ENCODE results near the gene DUSP22.

DUSP22 gene

DNA sequence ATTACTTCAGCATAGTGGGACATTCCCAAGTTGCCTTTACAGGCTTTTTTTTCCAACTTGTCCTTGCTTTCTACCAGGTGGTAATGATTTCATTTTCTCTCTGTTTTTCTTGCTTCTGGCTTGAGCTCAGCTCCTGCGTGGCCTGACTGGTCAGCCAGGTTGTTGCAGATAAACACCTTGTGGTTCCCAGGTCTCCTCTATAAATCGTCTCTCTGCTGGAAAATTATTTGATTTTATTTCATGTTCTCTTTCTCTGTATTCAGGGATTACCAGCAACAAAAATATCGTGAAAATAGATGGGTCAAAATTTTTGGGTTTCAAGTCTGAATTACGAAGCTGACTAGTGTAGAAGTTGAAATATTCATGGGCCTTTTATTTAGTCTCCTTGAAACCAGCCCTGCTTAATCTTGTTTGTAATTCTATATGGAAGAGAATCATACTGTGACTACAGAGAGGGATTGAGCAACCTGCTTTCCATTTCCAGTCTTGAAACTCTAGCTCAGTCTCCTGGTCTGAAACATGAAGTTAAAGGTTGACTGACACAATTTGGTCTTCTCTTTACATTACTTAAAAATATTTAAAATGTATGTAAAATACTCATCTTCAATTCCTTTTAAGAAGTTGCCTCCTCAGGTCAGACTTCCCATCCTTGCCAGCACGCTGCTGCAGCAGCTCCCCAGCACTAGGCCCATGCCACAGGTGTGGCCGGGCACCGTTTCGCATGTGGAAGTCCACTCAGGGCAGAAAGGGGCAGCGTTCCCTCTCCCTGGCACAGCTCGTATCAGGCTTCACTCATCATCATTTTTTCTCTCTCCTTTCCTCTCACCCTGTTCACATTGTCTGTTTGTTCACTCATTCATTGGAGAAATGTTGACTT lies 7.1 kb downstream of the DUSP22 start:
- Histone ChIP-seq H3K4me3 (ENCODE audit: low read depth in 1 of 2, low read length in 2 of 2) (no peak overlapping the region), H3K27ac (ENCODE audit: low read length) (no peak overlapping the region), H3K4me2 (ENCODE audit: insufficient read depth, low read length) (no peak overlapping the region), H3K36me3 (ENCODE audit: insufficient read depth, low read length) (no peaks in the 10 kb centered on the region), H3K9me3 (ENCODE audit: insufficient read depth, low read length, severe bottlenecking) (no peaks in the 10 kb centered on the region), H2AFZ (ENCODE audit: low read depth, low read length) (no peak overlapping the region), H3K27me3 (ENCODE audit: insufficient read depth, low read length, poor library complexity) (no peaks in the 10 kb centered on the region), H4K20me1 (ENCODE audit: insufficient read depth, low read length) (peaks cover 3% of the 10 kb centered on the region; the same call in 1 of the 2 replicates), H3K9ac (ENCODE audit: low read depth, low read length) (no peak overlapping the region), H3K79me2 (ENCODE audit: insufficient read depth, low read length) (no peaks in the 10 kb centered on the region), H3K4me1 (ENCODE audit: insufficient read depth, low read length) (peaks cover 6% of the 10 kb centered on the region; the same call in 1 of the 2 replicates)
- DNase-seq (no peak), ATAC-seq (ENCODE audit: insufficient read depth, low read depth) (no peak)
- TF ChIP-seq, protein P1, sequence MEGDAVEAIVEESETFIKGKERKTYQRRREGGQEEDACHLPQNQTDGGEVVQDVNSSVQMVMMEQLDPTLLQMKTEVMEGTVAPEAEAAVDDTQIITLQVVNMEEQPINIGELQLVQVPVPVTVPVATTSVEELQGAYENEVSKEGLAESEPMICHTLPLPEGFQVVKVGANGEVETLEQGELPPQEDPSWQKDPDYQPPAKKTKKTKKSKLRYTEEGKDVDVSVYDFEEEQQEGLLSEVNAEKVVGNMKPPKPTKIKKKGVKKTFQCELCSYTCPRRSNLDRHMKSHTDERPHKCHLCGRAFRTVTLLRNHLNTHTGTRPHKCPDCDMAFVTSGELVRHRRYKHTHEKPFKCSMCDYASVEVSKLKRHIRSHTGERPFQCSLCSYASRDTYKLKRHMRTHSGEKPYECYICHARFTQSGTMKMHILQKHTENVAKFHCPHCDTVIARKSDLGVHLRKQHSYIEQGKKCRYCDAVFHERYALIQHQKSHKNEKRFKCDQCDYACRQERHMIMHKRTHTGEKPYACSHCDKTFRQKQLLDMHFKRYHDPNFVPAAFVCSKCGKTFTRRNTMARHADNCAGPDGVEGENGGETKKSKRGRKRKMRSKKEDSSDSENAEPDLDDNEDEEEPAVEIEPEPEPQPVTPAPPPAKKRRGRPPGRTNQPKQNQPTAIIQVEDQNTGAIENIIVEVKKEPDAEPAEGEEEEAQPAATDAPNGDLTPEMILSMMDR (IDR thresholded peaks at IDR 0.05; ENCODE audit: borderline replicate concordance, extremely low read depth, low read length, poor library complexity, severe bottlenecking), result no peak
- TF ChIP-seq EZH2 (IDR thresholded peaks at IDR 0.05; ENCODE audit: borderline replicate concordance, low read depth, low read length, severe bottlenecking), result no peak

GRCh38 chr6:300026-300425 lies 7.7 kb downstream of the DUSP22 start:
- Histone ChIP-seq H2AFZ (ENCODE audit: low read depth, low read length) (no peak overlapping the region), H3K27ac (ENCODE audit: low read length) (no peak overlapping the region), H3K4me3 (ENCODE audit: low read depth in 1 of 2, low read length in 2 of 2) (no peak overlapping the region), H3K4me2 (ENCODE audit: insufficient read depth, low read length) (no peak overlapping the region), H3K36me3 (ENCODE audit: insufficient read depth, low read length) (no peaks in the 10 kb centered on the region), H3K4me1 (ENCODE audit: insufficient read depth, low read length) (peaks cover 6% of the 10 kb centered on the region; the same call in 1 of the 2 replicates), H3K9me3 (ENCODE audit: insufficient read depth, low read length, severe bottlenecking) (no peaks in the 10 kb centered on the region), H3K79me2 (ENCODE audit: insufficient read depth, low read length) (no peaks in the 10 kb centered on the region), H3K9ac (ENCODE audit: low read depth, low read length) (no peak overlapping the region), H3K27me3 (ENCODE audit: insufficient read depth, low read length, poor library complexity) (no peaks in the 10 kb centered on the region), H4K20me1 (ENCODE audit: insufficient read depth, low read length) (peaks cover 3% of the 10 kb centered on the region; the same call in 1 of the 2 replicates)
- DNase-seq (no peak), ATAC-seq (ENCODE audit: insufficient read depth, low read depth) (no peak)
- no peak for TF ChIP-seq EZH2 (IDR thresholded peaks at IDR 0.05; ENCODE audit: borderline replicate concordance, low read depth, low read length, severe bottlenecking)
- TF ChIP-seq, protein P1 (IDR thresholded peaks at IDR 0.05; ENCODE audit: borderline replicate concordance, extremely low read depth, low read length, poor library complexity, severe bottlenecking), result no peak

GRCh38 chr6:300494-301198 lies 8.4 kb downstream of the DUSP22 start:
- Histone ChIP-seq H3K9ac (ENCODE audit: low read depth, low read length) (no peak overlapping the region), H3K9me3 (ENCODE audit: insufficient read depth, low read length, severe bottlenecking) (no peaks in the 10 kb centered on the region), H3K4me3 (ENCODE audit: low read depth in 1 of 2, low read length in 2 of 2) (no peak overlapping the region), H3K79me2 (ENCODE audit: insufficient read depth, low read length) (no peaks in the 10 kb centered on the region), H3K4me2 (ENCODE audit: insufficient read depth, low read length) (no peak overlapping the region), H3K27me3 (ENCODE audit: insufficient read depth, low read length, poor library complexity) (no peaks in the 10 kb centered on the region), H3K36me3 (ENCODE audit: insufficient read depth, low read length) (no peaks in the 10 kb centered on the region), H2AFZ (ENCODE audit: low read depth, low read length) (no peak overlapping the region), H4K20me1 (ENCODE audit: insufficient read depth, low read length) (peaks cover 3% of the 10 kb centered on the region; the same call in 1 of the 2 replicates), H3K4me1 (ENCODE audit: insufficient read depth, low read length) (peaks cover 6% of the 10 kb centered on the region; the same call in 1 of the 2 replicates), H3K27ac (ENCODE audit: low read length) (no peak overlapping the region)
- DNase-seq (no peak), ATAC-seq (ENCODE audit: insufficient read depth, low read depth) (no peak)
- TF ChIP-seq EZH2 (IDR thresholded peaks at IDR 0.05; ENCODE audit: borderline replicate concordance, low read depth, low read length, severe bottlenecking), result no peak
- TF ChIP-seq, protein P1 (IDR thresholded peaks at IDR 0.05; ENCODE audit: borderline replicate concordance, extremely low read depth, low read length, poor library complexity, severe bottlenecking), result no peak

Data from DND-41 (cell line).